Endothelial cell (in vitro differentiated cells): Measurements from ENCODE around the gene PLPP7. TPM values are rescaled to one million over a fixed set of nuclear protein-coding genes. Genes with fewer than 3 reads are reported as not detected.

Source experiments
- DNase-seq: peaks from one replicate; pipeline ENCODE4 v3.0.0; 2021; ENCODE audit warnings: low spot score
- H3K27ac Mint-ChIP-seq: one replicate; pipeline ENCODE4 v1.8.0; 2021; ENCODE audit warnings: mixed read lengths, inconsistent platforms; ENCODE audit not compliant: unreplicated experiment
- H3K27me3 Mint-ChIP-seq: one replicate; pipeline ENCODE4 v1.8.0; 2021; ENCODE audit warnings: mild to moderate bottlenecking, moderate library complexity, mixed read lengths, inconsistent platforms; ENCODE audit not compliant: unreplicated experiment
- H3K36me3 Mint-ChIP-seq: one replicate; pipeline ENCODE4 v1.8.0; 2021; ENCODE audit warnings: mild to moderate bottlenecking, low read depth, mixed read lengths, inconsistent platforms; ENCODE audit not compliant: unreplicated experiment
- H3K4me1 Mint-ChIP-seq: one replicate; pipeline ENCODE4 v1.8.0; 2021; ENCODE audit warnings: mild to moderate bottlenecking, mixed read lengths, inconsistent platforms; ENCODE audit not compliant: unreplicated experiment
- H3K4me3 Mint-ChIP-seq: one replicate; pipeline ENCODE4 v1.8.0; 2021; ENCODE audit warnings: mild to moderate bottlenecking, mixed read lengths, inconsistent platforms; ENCODE audit not compliant: unreplicated experiment
- H3K9me3 Mint-ChIP-seq: one replicate; pipeline ENCODE4 v1.8.0; 2021; ENCODE audit warnings: mixed read lengths, inconsistent platforms; ENCODE audit not compliant: unreplicated experiment
- CTCF ChIP-seq: fragments of 200-600 bp; sonication (generic); IDR thresholded peaks from one replicate; pipeline ENCODE4 v1.5.0; 2021; ENCODE audit warnings: antibody characterized with exemption; ENCODE audit not compliant: unreplicated experiment
- total RNA-seq: library from RNA; stranded (reverse); fragmentation: NEBNext Ultra II Directional; extraction: Animal tissue kit (Norgen Biotek cat#: 25700); gene quantifications from one replicate; pipeline ENCODE4 v1.2.1, GENCODE V29; 2021; ENCODE audit not compliant: unreplicated experiment

PLPP7 gene
- total RNA-seq, 1 donor from 2014 or later = 4.9 TPM

- peaks cover 2% of the 10 kb centered on the region for H3K4me1 Mint-ChIP-seq
- TF ChIP-seq CTCF = no peak
- no peak overlapping the region for H3K4me3 Mint-ChIP-seq
- H3K27me3 Mint-ChIP-seq = peaks cover 6% of the 10 kb centered on the region
- no peaks in the 10 kb centered on the region for H3K9me3 Mint-ChIP-seq
- no peaks in the 10 kb centered on the region for H3K36me3 Mint-ChIP-seq
- H3K27ac Mint-ChIP-seq = no peak overlapping the region
- DNase-seq = no peak
Measured at GRCh38 chr9:131290036-131290766, 678 bp downstream of the PLPP7 start.

- H3K36me3 Mint-ChIP-seq = no peaks in the 10 kb centered on the region
- DNase-seq = no peak
- H3K9me3 Mint-ChIP-seq = no peaks in the 10 kb centered on the region
- H3K4me1 Mint-ChIP-seq = peaks cover 7% of the 10 kb centered on the region
- no peak overlapping the region for H3K27ac Mint-ChIP-seq
- H3K27me3 Mint-ChIP-seq = peaks cover 6% of the 10 kb centered on the region
- peak overlapping the region; percentile 80 for H3K4me3 Mint-ChIP-seq
- TF ChIP-seq CTCF = no peak
Measured at GRCh38 chr9:131290767-131291370, 1.3 kb downstream of the PLPP7 start.

GRCh38 chr9:131291795-131292315, 2.3 kb downstream of the PLPP7 start:
- Mint-ChIP-seq H3K36me3 (no peaks in the 10 kb centered on the region), H3K27me3 (peaks cover 6% of the 10 kb centered on the region), H3K27ac (no peak overlapping the region), H3K4me3 (no peak overlapping the region), H3K9me3 (no peaks in the 10 kb centered on the region), H3K4me1 (peaks cover 8% of the 10 kb centered on the region)
- no peak for TF ChIP-seq CTCF
- no peak for DNase-seq

GRCh38 chr9:131292937-131293336, 3.4 kb downstream of the PLPP7 start:
- Mint-ChIP-seq H3K36me3 (no peaks in the 10 kb centered on the region), H3K9me3 (no peaks in the 10 kb centered on the region), H3K4me3 (no peak overlapping the region), H3K4me1 (peaks cover 8% of the 10 kb centered on the region), H3K27me3 (peaks cover 5% of the 10 kb centered on the region), H3K27ac (no peak overlapping the region)
- no peak for TF ChIP-seq CTCF
- DNase-seq = no peak

GRCh38 chr9:131296460-131296859, 6.9 kb downstream of the PLPP7 start:
- Mint-ChIP-seq H3K9me3 (no peaks in the 10 kb centered on the region), H3K27ac (no peak overlapping the region), H3K4me1 (peaks cover 6% of the 10 kb centered on the region), H3K36me3 (no peaks in the 10 kb centered on the region), H3K4me3 (no peak overlapping the region), H3K27me3 (peaks cover 1% of the 10 kb centered on the region)
- DNase-seq = no peak
- no peak for TF ChIP-seq CTCF
